Measurements from ENCODE around the gene GPR65.

The GPR65 gene

GRCh38 chr14:88040146-88040545 lies 35.2 kb downstream of the GPR65 start:
- no peak for DNase-seq (ENCODE audit: low spot score)

DNA sequence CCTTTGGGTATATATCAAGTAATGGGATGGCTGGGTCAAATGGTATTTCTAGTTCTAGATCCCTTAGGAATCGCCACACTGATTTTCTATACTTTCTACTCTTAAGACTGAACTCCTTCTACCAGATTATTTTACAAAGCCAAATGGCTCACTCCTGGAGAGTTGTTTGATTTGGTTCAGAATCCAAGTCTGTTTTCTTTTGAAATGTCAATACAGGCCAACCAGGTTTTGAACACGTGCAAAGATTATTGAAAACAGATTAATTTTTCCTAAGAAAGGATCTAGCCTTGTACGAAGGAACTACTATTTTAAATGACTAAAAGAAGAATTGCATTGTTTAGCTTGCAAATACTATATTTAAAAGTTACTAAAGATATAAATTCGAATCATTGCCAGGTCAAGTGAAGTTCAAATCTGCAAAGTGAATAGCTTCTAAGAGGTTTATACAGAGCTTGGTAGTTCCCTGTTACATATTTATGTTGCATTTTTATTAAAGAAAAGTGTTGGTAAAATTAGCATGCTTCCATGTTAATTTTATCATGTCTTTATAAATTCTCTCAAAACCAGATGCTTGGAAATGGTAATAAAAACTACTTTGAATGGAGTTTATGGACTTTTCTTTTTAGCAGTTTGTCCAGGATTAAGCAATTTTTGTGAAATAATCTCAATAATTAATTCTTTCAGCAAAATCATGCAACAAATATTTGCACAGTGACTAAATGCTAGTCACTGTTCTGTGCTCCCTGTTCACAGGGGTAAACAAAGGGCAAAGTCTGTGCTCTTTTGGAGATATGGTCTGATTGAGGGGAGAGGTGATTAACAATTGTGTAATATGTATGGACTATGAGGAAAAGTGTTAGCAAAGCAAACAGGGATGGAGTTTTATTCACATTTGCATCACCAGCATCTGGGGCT lies 38.9 kb downstream of the GPR65 start:
- DNase-seq (ENCODE audit: low spot score), result no peak

DNA sequence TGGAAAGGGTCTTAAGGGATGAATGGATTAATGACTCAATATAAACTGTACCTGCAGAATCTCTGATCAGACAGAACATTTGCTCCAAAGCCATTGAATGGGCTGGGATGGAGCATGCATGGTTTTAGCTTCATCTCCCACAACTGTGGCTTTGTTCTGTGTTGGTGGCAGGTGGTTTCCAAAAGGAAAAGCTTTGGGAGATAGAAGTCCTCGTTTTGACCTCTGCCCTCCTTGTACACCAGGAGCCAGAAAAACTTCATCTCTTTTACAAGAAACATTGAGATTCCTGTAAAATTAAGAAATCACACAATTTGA lies 39.5 kb downstream of the GPR65 start:
- no peak for DNase-seq (ENCODE audit: low spot score)

DNA sequence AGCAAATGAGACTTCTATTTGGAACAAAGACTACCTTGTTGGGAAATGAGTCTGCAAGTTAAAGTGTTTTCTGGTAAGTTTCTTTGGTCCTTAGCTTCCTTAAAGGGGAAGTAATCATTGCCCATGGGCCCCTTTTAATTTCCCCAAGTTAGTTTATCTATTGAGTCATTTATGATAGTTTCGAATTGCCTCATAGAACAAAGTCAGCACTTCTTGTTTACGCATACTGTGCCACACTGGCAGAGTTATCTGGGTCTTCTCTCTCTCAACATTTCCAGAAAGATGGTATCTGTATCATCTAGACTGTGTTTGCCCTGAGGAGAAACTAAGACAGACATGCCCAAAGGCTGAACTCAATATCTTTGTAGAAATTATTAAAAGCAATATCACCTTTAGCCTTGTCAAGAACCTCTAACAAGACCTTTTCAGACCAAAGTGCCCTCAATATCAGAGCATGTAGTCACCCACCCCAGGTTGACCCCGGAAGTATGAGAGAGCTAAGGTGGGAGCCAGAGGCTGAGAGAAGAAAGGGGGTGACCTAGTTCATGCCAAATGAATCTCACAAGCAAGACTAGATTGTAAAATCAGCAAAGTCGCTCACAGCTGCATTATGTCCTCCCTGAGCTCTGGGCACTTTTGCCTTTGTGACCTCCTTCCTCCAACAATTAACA lies 40.0 kb downstream of the GPR65 start:
- DNase-seq (ENCODE audit: low spot score), result no peak

DNA sequence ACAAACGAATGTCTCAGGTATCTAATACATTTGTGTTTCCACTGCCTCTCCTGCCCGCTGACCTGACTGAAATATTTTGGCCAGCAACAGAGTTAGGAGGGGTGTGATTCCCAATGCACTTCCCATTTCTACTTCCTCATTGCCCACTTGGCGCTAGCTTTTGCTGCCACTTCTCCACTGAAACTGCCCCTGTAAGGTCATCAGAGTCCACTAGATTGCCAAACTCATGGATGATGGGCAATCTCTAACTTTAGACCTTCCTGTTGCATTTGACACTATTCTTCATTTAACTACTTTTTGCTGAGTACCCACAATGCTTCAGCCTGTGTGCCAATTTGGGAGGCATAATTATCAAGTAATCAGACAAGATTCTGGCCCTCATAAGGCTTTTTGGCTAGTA lies 40.8 kb downstream of the GPR65 start:
- no peak for DNase-seq (ENCODE audit: low spot score)

- no peak for DNase-seq (ENCODE audit: low spot score)
These were observed 43.4 kb downstream of the GPR65 start for GRCh38 chr14:88048351-88048750.

- DNase-seq (ENCODE audit: low spot score), result no peak
These were observed 44.3 kb downstream of the GPR65 start for GRCh38 chr14:88049266-88049665.

DNA sequence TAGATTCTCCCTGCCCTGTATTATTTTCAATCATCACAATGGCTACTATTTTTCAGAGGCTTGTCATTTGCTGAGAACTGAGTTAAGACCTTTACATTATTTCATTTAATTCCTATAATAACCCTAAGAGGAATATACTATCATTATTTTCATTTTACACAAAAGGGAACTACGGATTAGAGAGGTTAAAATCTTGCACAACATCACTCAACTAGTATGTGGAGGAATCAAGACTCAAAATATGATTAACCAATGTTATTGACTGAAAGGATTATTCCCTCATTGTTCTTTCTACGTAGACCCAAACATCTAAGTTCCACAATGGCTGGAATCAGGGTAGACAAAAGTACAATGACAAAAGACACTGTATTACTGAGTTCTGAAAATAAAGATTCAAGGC lies 45.0 kb downstream of the GPR65 start:
- no peak for DNase-seq (ENCODE audit: low spot score)

DNA sequence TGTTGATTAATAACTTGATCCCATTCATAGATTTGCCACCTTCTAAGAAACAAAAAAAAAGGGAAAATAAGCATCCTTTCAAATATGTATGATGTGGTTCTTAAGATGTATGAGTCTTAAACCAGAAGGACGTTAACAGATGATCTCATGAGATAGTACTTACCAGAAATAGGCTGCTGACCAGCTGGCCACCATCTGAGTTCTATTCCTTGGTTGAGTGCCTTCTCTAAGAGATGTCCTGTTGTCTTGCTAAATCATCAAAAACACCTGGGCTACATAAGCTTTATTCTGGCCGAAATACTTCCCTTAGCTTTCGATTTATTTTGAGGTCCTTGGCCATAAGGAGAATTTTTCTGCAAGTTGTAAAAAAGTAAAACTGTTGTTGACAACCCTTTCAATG lies 55.6 kb downstream of the GPR65 start:
- no peak for DNase-seq (ENCODE audit: low spot score)

GRCh38 chr14:88063811-88064210 lies 58.9 kb downstream of the GPR65 start:
- DNase-seq (ENCODE audit: low spot score), result no peak

Measured in CD4-positive, alpha-beta T cell treated with Interleukin-15 for 4 hours (primary cell).